ENCODE results near the gene NEDD9. TPM values are rescaled to one million over a fixed set of nuclear protein-coding genes. Genes with fewer than 3 reads are reported as not detected.
A peak's percentile ranks its signal among the peaks of the same experiment; 100 is the strongest.

NEDD9 gene
- total RNA-seq, 1 experiment from 2014 or later, result 0.28 TPM

- H3K27ac ChIP-seq (ENCODE audit: low read length), result no peak overlapping the region
- H3K9me3 ChIP-seq (ENCODE audit: control insufficient read depth, insufficient read depth, low read depth, low read length), result no peaks in the 10 kb centered on the region
- no peaks in the 10 kb centered on the region for H3K4me1 ChIP-seq (ENCODE audit: control insufficient read depth, insufficient read depth, low read length)
- in situ Hi-C loops (cut with HindIII; ENCODE audit: low pct_unique_long_range_greater_than_20kb, low sequenced_read_pairs) (no loop called here), intact Hi-C loops (cut with micrococcal nuclease; ENCODE audit: unreplicated experiment) (no loop called here)
- no peaks in the 10 kb centered on the region for H3K36me3 ChIP-seq (ENCODE audit: control insufficient read depth, insufficient read depth, low read length)
- TF ChIP-seq CTCF (IDR thresholded peaks at IDR 0.05), result no peak
- no peak for TF ChIP-seq REST (IDR thresholded peaks at IDR 0.05; ENCODE audit: insufficient read depth in 1 of 2, low read depth in 2 of 2, low read length in 1 of 2)
- TF ChIP-seq POLR2AphosphoS5 (IDR thresholded peaks at IDR 0.05; ENCODE audit: low read depth, low read length), result no peak
- TF ChIP-seq TCF7L2 (IDR thresholded peaks at IDR 0.05; ENCODE audit: low read depth, low read length), result no peak
- no peak for TF ChIP-seq SIN3A (IDR thresholded peaks at IDR 0.05; ENCODE audit: borderline replicate concordance, insufficient read depth, low read depth, low read length)
- DNase-seq (ENCODE audit: low read depth, low spot score) (no peak), ATAC-seq (peak; percentile 83)
- CTCF ChIA-PET, result no interaction called here
- peak overlapping the region; percentile 54 to 63 for H3K4me3 ChIP-seq (ENCODE audit: low read depth in 2 of 2, low read length in 2 of 2)
- POLR2A ChIA-PET, result no interaction called here
- peaks cover 12% of the 10 kb centered on the region; the same call in 1 of the 2 replicates for H3K27me3 ChIP-seq (ENCODE audit: control insufficient read depth, insufficient read depth, low read length)
- BruUV-seq (replicated peaks), result no TSS peak
Measured at GRCh38 chr6:11231564-11232192, 790 bp downstream of the NEDD9 start.

- no peaks in the 10 kb centered on the region for H3K4me1 ChIP-seq (ENCODE audit: control insufficient read depth, insufficient read depth, low read length)
- BruUV-seq (replicated peaks), result no TSS peak
- no peak overlapping the region for H3K27ac ChIP-seq (ENCODE audit: low read length)
- H3K36me3 ChIP-seq (ENCODE audit: control insufficient read depth, insufficient read depth, low read length), result no peaks in the 10 kb centered on the region
- in situ Hi-C loops (cut with HindIII; ENCODE audit: low pct_unique_long_range_greater_than_20kb, low sequenced_read_pairs) (no loop called here), intact Hi-C loops (cut with micrococcal nuclease; ENCODE audit: unreplicated experiment) (no loop called here)
- no peak for DNase-seq (ENCODE audit: low read depth, low spot score)
- no peak for ATAC-seq
- CTCF ChIA-PET, result no interaction called here
- no peaks in the 10 kb centered on the region for H3K9me3 ChIP-seq (ENCODE audit: control insufficient read depth, insufficient read depth, low read depth, low read length)
- TF ChIP-seq REST (IDR thresholded peaks at IDR 0.05; ENCODE audit: insufficient read depth in 1 of 2, low read depth in 2 of 2, low read length in 1 of 2) (no peak), CTCF (IDR thresholded peaks at IDR 0.05) (no peak)
- H3K4me3 ChIP-seq (ENCODE audit: low read depth in 2 of 2, low read length in 2 of 2), result peak overlapping the region in 1 of 2 experiments; percentile 54; a peak in 1 of 4 replicates
- peaks cover 12% of the 10 kb centered on the region; the same call in 1 of the 2 replicates for H3K27me3 ChIP-seq (ENCODE audit: control insufficient read depth, insufficient read depth, low read length)
- POLR2A ChIA-PET, result no interaction called here
Measured at GRCh38 chr6:11231108-11231463, 1.4 kb downstream of the NEDD9 start.
